Lower lobe of right lung (tissue), 2 donors: Measurements from ENCODE around the gene ARL6IP5. TPM values are rescaled to one million over a fixed set of nuclear protein-coding genes. Genes with fewer than 3 reads are reported as not detected.

Source experiments
- ATAC-seq, 2 donors: fragments of 200-7000 bp; cut with Tn5 transposase; one replicate each; pipeline ENCODE4 v1.9.1; 2020 to 2022; ENCODE audit warnings: mild to moderate bottlenecking in 2 of 2, moderate library complexity in 2 of 2
- DNase-seq: peaks from one replicate; pipeline ENCODE4 v3.0.0-alpha.2; 2020
- H3K27ac ChIP-seq: fragments of 200-600 bp; one replicate; pipeline ENCODE4 v1.8.0; 2022
- H3K27me3 ChIP-seq: fragments of 200-600 bp; one replicate; pipeline ENCODE4 v1.8.0; 2022; ENCODE audit warnings: low read depth
- H3K36me3 ChIP-seq: fragments of 200-600 bp; one replicate; pipeline ENCODE4 v1.8.0; 2022; ENCODE audit warnings: mild to moderate bottlenecking
- H3K4me1 ChIP-seq: fragments of 200-600 bp; one replicate; pipeline ENCODE4 v1.8.0; 2022
- H3K4me3 ChIP-seq: fragments of 200-600 bp; one replicate; pipeline ENCODE4 v1.8.0; 2022; ENCODE audit warnings: mild to moderate bottlenecking
- H3K9me3 ChIP-seq: fragments of 200-600 bp; one replicate; pipeline ENCODE4 v1.8.0; 2022
- intact Hi-C: fragments of 100-400 bp; cut with DNase I; formaldehyde crosslinking; loops from one replicate; pipeline ENCODE4 v1.11.0; 2022
- total RNA-seq: library from RNA; stranded (reverse); fragmentation: NEBNext Ultra II Directional; extraction: Animal tissue kit (Norgen Biotek cat#: 25700); gene quantifications from one replicate; pipeline ENCODE4 v1.2.1, GENCODE V29; 2021
- TF ChIP-seq, protein P1 (sequence below): fragments of 200-600 bp; IDR thresholded peaks from one replicate; pipeline ENCODE4 v1.8.0; 2022; ENCODE audit warnings: antibody characterized with exemption, mild to moderate bottlenecking
- donor health status: DM: no; HTN: yes; CAD: no; lungs with severe emphysema.

ARL6IP5 gene
- total RNA-seq, 1 donor from 2014 or later, result 138 TPM

DNA sequence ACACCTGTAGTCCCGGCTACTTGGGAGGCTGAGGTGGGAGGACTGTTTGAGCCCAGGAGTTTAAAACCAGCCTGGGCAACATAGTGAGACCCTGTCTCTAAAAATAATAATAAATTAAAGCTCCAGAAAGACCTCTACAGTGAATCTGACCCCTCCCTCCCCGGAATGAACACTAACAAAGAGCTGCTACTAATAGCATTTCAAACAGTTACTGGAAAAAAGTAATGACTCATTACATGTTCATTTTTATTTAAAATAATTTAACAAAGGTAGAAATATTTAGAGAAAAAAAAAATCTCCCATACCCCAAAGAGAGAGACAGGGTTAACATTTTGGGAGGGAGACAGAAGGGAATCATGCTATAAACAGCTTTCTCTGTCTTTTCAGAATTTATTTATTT lies 2.4 kb upstream of the ARL6IP5 start:
- Histone ChIP-seq H3K9me3 (no peaks in the 10 kb centered on the region), H3K27ac (peak overlapping the region; percentile 92), H3K36me3 (no peaks in the 10 kb centered on the region), H3K4me3 (no peak overlapping the region), H3K4me1 (peaks cover 72% of the 10 kb centered on the region), H3K27me3 (no peaks in the 10 kb centered on the region)
- ATAC-seq (no peak), DNase-seq (no peak)
- intact Hi-C loops, result no loop called here
- TF ChIP-seq, protein P1, sequence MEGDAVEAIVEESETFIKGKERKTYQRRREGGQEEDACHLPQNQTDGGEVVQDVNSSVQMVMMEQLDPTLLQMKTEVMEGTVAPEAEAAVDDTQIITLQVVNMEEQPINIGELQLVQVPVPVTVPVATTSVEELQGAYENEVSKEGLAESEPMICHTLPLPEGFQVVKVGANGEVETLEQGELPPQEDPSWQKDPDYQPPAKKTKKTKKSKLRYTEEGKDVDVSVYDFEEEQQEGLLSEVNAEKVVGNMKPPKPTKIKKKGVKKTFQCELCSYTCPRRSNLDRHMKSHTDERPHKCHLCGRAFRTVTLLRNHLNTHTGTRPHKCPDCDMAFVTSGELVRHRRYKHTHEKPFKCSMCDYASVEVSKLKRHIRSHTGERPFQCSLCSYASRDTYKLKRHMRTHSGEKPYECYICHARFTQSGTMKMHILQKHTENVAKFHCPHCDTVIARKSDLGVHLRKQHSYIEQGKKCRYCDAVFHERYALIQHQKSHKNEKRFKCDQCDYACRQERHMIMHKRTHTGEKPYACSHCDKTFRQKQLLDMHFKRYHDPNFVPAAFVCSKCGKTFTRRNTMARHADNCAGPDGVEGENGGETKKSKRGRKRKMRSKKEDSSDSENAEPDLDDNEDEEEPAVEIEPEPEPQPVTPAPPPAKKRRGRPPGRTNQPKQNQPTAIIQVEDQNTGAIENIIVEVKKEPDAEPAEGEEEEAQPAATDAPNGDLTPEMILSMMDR, result no peak

DNA sequence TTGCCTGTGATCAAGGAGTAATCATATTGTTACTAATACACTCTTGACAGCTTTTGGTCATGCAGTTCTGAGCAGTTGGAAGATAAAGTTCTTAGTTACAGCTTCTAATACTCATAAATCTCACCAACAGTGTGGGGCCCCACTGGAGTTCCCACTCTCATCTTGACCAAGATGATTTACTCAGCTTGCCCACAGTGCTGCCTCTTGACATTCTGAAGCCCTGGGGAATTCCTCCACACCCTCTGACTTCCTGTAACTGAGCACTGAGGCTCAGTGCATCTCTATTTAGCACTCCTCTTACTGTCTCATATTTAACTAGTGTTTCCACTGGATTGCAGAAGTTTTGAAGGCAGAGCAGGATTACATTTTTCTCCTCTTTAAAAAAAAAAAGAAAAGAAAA lies 1.9 kb upstream of the ARL6IP5 start:
- DNase-seq, result no peak
- peaks cover 72% of the 10 kb centered on the region for H3K4me1 ChIP-seq
- peak; percentile 27 to 53 for ATAC-seq

DNA sequence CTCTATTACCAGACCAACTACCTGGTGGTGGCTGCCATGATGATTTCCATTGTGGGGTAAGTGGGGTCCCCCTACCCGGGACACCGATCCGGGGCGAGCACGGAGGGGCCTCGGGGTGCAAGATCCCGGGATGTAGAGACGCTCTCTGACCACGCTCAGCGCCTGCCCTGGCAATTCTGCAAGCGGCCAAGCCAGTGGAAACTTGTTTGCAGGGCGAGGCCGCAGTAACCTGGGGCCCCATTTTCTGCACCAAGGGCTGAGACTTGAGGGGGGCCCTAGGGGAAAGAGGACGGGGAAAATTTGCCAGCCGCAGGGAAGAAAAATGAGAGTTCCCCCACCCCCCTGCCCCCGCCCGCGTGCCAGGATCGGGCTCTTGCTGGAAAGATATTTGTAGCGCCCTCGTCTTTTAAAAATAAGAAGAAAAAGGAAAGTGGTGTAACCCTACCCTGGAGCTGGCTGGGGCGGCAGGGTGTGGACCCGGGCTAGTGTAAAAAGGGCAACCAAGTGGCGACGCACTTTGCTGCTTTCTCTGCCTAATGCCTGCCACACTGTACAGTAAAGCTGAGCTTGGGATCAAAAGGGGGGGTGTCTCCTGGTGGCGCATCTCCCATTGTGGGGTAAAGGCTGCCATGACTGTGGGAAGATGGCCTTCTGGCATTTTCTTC lies 563 bp downstream of the ARL6IP5 start:
- TF ChIP-seq, protein P1, result no peak
- ATAC-seq (peak; percentile 18 to 50), DNase-seq (peak; percentile 60)
- Histone ChIP-seq H3K4me1 (peaks cover 79% of the 10 kb centered on the region), H3K27ac (peak overlapping the region; percentile 92), H3K36me3 (no peaks in the 10 kb centered on the region), H3K27me3 (no peaks in the 10 kb centered on the region), H3K4me3 (peak overlapping the region; percentile 92), H3K9me3 (no peaks in the 10 kb centered on the region)
- intact Hi-C loops, result no loop called here

More for the DNA sequence above, 1.9 kb upstream of the ARL6IP5 start:
- no peak overlapping the region for H3K4me3 ChIP-seq
- H3K36me3 ChIP-seq, result no peaks in the 10 kb centered on the region
- TF ChIP-seq, protein P1, result no peak
- H3K27ac ChIP-seq, result peak overlapping the region; percentile 92
- intact Hi-C loops, result no loop called here
- H3K27me3 ChIP-seq, result no peaks in the 10 kb centered on the region
- no peaks in the 10 kb centered on the region for H3K9me3 ChIP-seq

DNA sequence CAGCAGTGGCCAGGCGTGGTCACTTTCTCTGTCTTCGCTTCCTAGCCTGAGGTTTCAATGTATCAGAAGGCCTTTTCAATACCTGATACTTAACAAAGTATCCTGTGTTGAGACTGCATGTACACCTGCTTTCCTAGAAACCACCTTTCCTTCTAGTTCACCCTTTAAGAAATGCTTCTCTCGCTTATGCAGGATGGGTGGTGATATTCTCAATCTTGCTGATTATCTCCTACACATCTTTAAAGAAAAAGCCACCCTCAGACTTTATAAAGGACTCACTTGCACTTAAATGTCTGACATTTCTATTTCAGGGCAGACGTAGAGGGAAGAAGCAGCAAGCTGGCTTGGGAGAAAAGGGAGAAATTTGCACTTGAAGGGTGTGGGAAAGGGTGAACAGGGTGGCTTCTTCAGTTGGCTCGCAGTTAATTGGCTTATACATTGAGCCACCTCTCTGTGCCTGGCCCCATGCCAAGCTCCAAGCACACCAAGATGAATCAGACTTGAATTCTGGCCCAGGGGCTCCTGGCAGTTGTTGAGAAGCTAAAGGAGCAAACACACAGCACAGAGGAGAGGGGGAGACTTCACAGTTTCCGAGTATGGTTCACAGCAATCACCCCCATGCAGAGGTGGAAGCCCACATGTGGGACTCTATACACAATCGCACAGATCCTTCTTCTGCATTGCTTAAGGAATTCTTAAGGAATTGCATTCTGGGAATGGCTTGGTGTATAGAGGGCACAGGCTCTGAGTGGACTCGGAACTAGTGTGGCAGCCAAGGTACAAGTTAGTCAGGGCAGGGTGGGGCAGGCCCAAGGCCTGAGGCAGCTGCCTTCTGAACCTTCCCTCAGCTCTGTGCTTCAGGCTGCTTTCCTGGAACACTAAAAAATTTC lies 1.3 kb downstream of the ARL6IP5 start:
- Histone ChIP-seq H3K27me3 (no peaks in the 10 kb centered on the region), H3K4me1 (peaks cover 79% of the 10 kb centered on the region), H3K9me3 (no peaks in the 10 kb centered on the region), H3K27ac (peak overlapping the region; percentile 92), H3K36me3 (no peaks in the 10 kb centered on the region), H3K4me3 (peak overlapping the region; percentile 92)
- peak; percentile 88 for DNase-seq
- TF ChIP-seq, protein P1, result no peak
- peak; percentile 77 to 81 for ATAC-seq
- intact Hi-C loops, result no loop called here

DNA sequence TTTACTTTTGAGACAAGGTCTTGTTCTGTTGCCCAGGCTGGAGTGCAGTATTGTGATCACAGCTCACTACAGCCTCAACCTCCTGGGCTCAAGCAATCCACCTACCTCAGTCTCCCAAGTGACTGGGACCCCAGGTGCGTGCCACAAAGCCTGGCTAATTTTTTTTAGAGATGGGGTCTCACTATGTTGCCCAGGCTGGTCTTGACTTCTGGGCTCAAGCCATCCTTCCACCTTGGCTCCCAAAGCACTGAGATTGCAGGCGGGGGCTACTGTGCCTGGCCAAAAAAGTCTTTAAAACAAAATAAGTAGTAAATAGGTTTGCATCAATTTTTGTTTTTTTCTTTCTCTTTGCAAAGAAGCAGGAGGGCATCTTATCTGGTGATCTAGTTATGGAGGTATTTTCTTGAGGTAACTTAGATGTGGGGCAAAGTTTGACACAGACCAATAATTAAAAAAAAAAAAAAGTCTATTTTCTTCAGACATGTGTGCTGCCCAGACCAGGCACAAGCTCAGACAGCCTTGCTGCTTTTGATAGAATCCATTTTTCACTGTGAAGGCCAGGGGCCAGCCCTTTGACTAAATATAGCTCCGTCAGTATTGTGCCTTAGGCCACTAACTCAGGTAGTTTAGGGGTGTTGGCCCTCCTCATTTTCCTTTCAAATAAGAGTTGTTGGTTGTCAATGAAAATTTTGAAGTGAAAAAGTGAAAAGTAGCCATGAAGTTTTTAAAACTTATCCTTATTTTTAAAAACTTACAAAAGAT lies 2.5 kb downstream of the ARL6IP5 start:
- ATAC-seq, result no peak
- intact Hi-C loops, result no loop called here
- peaks cover 84% of the 10 kb centered on the region for H3K4me1 ChIP-seq

More for the DNA sequence above, 2.5 kb downstream of the ARL6IP5 start:
- H3K9me3 ChIP-seq, result no peaks in the 10 kb centered on the region
- H3K27ac ChIP-seq, result peak overlapping the region; percentile 92
- H3K27me3 ChIP-seq, result no peaks in the 10 kb centered on the region
- no peaks in the 10 kb centered on the region for H3K36me3 ChIP-seq
- TF ChIP-seq, protein P1, result no peak
- peak overlapping the region; percentile 92 for H3K4me3 ChIP-seq
- no peak for DNase-seq
